ENCODE results near the gene ZC3H12C.

ZC3H12C gene

DNA sequence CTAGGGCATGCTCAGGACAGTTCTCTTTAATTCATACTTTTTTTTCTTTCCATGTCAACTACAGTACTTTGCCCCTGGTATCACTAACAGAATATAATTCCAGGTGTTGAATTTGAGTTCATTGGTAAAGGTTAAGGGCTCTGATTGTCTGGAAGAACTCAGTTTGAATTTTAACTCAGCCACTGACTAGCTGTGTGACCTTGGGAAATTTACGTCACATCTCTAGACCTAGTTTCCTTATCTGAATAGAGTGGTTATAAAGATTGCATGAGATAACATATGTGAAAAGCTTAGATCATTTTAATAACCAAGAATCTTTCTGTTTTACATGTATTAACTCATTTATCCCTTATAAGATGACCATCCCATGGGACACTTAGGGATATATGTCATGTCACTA is 15.8 kb upstream of the ZC3H12C start:
- DNase-seq (ENCODE audit: low spot score): no peak

GRCh38 chr11:110077831-110078325 is 15.3 kb upstream of the ZC3H12C start:
- no peak for DNase-seq (ENCODE audit: low spot score)

GRCh38 chr11:110078923-110079544 is 14.2 kb upstream of the ZC3H12C start:
- no peak for DNase-seq (ENCODE audit: low spot score)

- no peak for DNase-seq (ENCODE audit: low spot score)
Observed at GRCh38 chr11:110079726-110080125, 13.5 kb upstream of the ZC3H12C start.

DNA sequence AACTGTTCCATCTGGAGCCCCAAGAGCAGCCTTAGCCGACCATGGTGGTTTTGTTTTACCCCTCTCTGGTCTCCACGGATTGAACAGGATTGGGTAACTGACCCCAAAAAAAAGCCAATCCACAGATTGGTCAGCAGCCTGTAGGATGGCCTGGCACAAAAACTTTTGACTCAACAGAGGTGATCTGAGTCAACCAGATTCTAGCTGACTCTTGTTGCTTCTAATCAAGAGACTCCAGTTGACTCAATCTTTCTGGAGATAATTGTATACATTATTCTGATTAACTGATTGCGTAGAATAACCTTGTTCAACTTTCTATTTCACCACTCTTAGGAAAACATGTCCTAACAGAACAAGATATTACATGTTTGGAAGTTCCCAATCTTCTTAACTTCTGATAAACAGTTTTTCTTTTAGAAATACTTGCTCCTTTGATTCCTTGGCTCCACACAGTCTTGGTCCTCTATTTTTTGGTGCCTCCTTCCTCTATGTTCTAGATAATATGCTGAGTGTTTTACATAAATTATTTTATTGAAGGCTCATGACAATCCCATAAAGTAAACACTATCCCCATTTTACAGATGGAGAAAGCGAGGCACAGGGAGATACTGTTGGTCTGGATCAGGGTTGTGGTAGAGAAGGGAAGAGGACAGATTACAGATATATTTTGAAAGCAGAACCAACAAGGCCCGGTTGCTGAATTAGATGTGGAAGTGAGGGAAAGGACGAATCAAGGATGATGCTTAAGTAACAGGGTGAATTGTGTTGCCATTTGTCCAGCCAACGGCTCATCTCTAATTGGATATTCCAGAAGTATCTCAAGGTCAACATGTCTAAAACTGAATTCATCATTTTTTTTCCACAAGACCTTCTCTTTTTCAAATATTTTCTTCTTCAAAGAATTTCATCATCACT is 11.5 kb upstream of the ZC3H12C start:
- no peak for DNase-seq (ENCODE audit: low spot score)

DNA sequence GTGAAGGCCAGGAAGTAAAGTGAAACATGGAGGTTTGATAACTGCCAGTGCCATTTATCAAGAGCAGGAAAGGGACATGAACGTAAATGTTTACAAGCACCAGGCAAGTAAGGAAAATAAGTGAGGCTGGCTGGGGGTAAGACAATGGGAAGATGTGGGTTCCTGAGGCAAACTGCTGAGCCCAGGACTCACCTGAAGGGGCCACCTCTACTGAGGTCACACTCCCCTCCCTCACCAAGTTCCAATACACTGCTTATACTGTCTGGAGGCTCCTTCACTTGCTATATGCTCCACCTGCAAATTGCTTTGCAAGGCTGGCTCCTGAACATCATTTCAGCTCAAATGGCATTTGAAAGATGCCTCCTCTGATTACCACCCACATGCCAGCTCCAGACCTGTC is 10.3 kb upstream of the ZC3H12C start:
- DNase-seq (ENCODE audit: low spot score): no peak

DNA sequence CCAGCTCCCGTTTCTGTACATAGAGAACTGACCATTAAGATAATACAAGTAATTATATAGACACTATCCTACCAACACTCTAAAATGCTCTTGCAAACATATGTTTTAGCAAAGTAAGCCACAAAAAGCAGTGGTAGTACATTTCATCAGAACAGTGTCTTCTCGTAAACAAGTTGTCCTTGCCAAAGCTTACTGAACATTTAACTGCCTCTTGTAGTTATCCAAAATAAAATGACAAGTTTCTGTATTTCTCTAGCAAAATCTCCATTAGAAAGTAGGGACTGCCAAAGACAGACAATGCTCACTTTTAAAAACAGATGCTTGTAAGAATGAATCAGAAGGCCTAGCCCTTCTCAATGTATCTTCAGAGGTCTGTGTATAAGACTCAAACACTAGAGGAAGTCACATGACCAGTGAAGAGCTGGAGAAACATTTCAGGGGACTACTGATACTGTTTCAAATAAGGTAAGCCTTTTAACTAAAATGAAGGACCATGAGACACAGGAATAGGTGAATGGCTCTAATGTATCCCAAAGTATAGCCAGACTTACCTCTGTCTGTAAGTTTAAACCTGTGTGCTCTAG is 7.8 kb upstream of the ZC3H12C start:
- no peak for DNase-seq (ENCODE audit: low spot score)

- DNase-seq (ENCODE audit: low spot score): no peak
Observed at GRCh38 chr11:110086892-110087309, 6.3 kb upstream of the ZC3H12C start.

GRCh38 chr11:110087812-110088534 is 5.2 kb upstream of the ZC3H12C start:
- DNase-seq (ENCODE audit: low spot score): no peak

DNA sequence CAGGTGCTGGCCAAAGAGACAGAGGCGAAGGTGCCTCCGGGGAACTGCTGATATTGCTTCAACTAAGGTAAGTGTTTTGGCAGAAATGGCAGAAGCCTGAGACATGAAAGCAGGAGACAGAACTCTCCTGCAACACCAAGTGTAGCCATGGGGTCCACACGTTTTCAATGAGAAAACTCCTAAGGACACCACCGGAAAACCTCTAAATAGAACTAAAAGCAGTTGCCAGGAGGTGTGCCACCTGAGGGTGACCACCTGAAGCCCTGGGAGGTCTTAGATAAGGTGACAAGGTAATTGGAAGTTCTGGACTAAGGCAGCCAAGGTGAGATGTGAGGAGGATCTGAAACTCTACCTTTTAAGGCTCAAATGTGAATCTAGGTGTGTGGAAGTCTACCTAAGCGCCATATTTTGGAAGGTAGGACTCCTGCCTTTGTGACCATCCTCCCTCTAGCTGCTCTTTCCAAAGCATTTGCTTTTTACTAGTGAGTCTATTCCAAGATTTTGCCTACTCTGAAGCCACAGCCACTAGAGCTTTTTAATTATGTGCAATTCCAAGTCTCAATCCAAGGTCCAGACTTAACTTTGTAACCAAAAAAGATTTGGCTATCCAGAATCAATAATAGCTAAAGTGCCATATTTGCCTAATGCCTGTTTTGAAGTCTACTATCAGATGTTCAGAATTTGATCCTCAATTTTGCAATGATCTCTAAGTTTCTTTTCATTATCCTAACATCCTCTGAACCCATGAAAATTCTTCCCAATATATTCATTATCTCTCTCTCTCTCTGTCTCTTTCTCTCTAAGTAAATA is 4.5 kb upstream of the ZC3H12C start:
- DNase-seq (ENCODE audit: low spot score): no peak

GRCh38 chr11:110089617-110090282 is 3.4 kb upstream of the ZC3H12C start:
- no peak for DNase-seq (ENCODE audit: low spot score)

- no peak for DNase-seq (ENCODE audit: low spot score)
Observed at GRCh38 chr11:110090466-110091026, 2.6 kb upstream of the ZC3H12C start.

- no peak for DNase-seq (ENCODE audit: low spot score)
Observed at GRCh38 chr11:110092111-110092514, 1.1 kb upstream of the ZC3H12C start.

- DNase-seq (ENCODE audit: low spot score): no peak
Observed at GRCh38 chr11:110093407-110094297, 460 bp downstream of the ZC3H12C start.

GRCh38 chr11:110094298-110095285 is 1.4 kb downstream of the ZC3H12C start:
- no peak for DNase-seq (ENCODE audit: low spot score)

GRCh38 chr11:110095554-110095953 is 2.4 kb downstream of the ZC3H12C start:
- DNase-seq (ENCODE audit: low spot score): no peak

DNA sequence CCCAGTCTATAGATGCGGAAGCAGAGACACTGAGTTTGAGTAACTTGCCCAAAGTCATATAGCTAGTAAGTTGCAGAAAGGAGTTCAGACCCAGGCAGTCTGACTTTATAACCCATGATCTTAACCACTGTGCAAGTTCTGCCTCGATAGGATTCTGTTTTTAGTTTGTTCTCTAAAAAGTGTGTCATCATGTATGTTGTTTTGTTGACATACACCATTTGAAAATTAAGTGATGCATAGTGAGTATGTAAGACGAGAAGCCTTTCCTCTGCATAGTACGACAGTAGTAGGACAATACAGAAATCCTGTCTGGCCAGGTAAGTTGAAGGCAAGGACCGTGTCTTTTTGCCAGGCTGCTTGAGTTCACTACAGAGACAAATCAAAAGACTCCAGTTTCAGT is 3.3 kb downstream of the ZC3H12C start:
- no peak for DNase-seq (ENCODE audit: low spot score)

GRCh38 chr11:110097459-110098012 is 4.3 kb downstream of the ZC3H12C start:
- DNase-seq (ENCODE audit: low spot score): no peak
